WTC11 (cell line): ENCODE data around the gene TAS2R13. TPM values are rescaled to one million over a fixed set of nuclear protein-coding genes. Genes with fewer than 3 reads are reported as not detected.

Experiments
- ATAC-seq: fragments of 200-7000 bp; cut with Tn5 transposase; 2 replicates; pipeline ENCODE4 v1.10.0; 2021; ENCODE audit warnings: mild to moderate bottlenecking, moderate library complexity
- CTCF ChIA-PET: fragments of 300-600 bp; sonication (Branson Sonifier 250); formaldehyde crosslinking; loops from one replicate; lab custom pipeline; 2021; ENCODE audit warnings: antibody characterized with exemption; lab: Charles Lee
- POLR2A ChIA-PET: fragments of 350-600 bp; sonication (Branson Sonifier 250); formaldehyde crosslinking; loops from one replicate; lab custom pipeline; 2021; ENCODE audit warnings: antibody characterized with exemption; lab: Charles Lee
- DNase-seq: peaks from one replicate; pipeline ENCODE4 v3.0.0; 2021; ENCODE audit warnings: low spot score
- H3K27ac Mint-ChIP-seq: 2 replicates; pipeline ENCODE4 v1.8.0; 2021; ENCODE audit warnings: mixed read lengths
- H3K27me3 Mint-ChIP-seq: 2 replicates; pipeline ENCODE4 v1.8.0; 2021; ENCODE audit warnings: low read depth, mild to moderate bottlenecking, moderate library complexity, mixed read lengths
- H3K36me3 Mint-ChIP-seq: 2 replicates; pipeline ENCODE4 v1.8.0; 2021; ENCODE audit warnings: mixed read lengths
- H3K4me1 Mint-ChIP-seq: 2 replicates; pipeline ENCODE4 v1.8.0; 2022; ENCODE audit warnings: mixed read lengths
- H3K4me3 Mint-ChIP-seq: 2 replicates; pipeline ENCODE4 v1.8.0; 2021; ENCODE audit warnings: mild to moderate bottlenecking, moderate library complexity, mixed read lengths
- H3K9me3 Mint-ChIP-seq: 2 replicates; pipeline ENCODE4 v1.8.0; 2021; ENCODE audit warnings: mixed read lengths
- AR ChIP-seq: fragments of 250-450 bp; sonication (Bioruptor Pico); IDR thresholded peaks from 2 replicates; pipeline ENCODE4 v1.9.0; 2021; ENCODE audit warnings: mild to moderate bottlenecking
- ERG ChIP-seq: fragments of 250-450 bp; sonication (Bioruptor Pico); IDR thresholded peaks from 2 replicates; pipeline ENCODE4 v1.8.0; 2021; ENCODE audit warnings: mild to moderate bottlenecking
- ESRRA ChIP-seq: sonication (generic); formaldehyde crosslinking; IDR thresholded peaks from 2 replicates; pipeline ENCODE4 v1.8.1; 2022; ENCODE audit warnings: mild to moderate bottlenecking, missing genetic modification reagents, borderline replicate concordance
- FOXP1 ChIP-seq: sonication (generic); formaldehyde crosslinking; IDR thresholded peaks from 2 replicates; pipeline ENCODE4 v1.8.0; 2022; ENCODE audit warnings: missing genetic modification reagents, mild to moderate bottlenecking, moderate library complexity, borderline replicate concordance
- GTF2I ChIP-seq: fragments of 250-450 bp; sonication (Bioruptor Pico); conservative IDR thresholded peaks from 2 replicates; pipeline ENCODE4 v1.4.0; 2021; ENCODE audit warnings: mild to moderate bottlenecking
- HMGXB4 ChIP-seq: sonication (generic); formaldehyde crosslinking; IDR thresholded peaks from 2 replicates; pipeline ENCODE4 v1.8.1; 2023; ENCODE audit warnings: mild to moderate bottlenecking, moderate library complexity, missing genetic modification reagents
- MYBL2 ChIP-seq: sonication (generic); formaldehyde crosslinking; IDR thresholded peaks from 2 replicates; pipeline ENCODE4 v1.8.1; 2023; ENCODE audit warnings: mild to moderate bottlenecking, moderate library complexity, missing genetic modification reagents
- NFYB ChIP-seq: sonication (generic); formaldehyde crosslinking; conservative IDR thresholded peaks from 2 replicates; pipeline ENCODE4 v1.8.0; 2022; ENCODE audit warnings: low read depth, missing genetic modification reagents
- OVOL2 ChIP-seq: fragments of 250-450 bp; sonication (Bioruptor Pico); IDR thresholded peaks from 2 replicates; pipeline ENCODE4 v1.9.0; 2021; ENCODE audit warnings: mild to moderate bottlenecking, borderline replicate concordance
- RELA ChIP-seq: sonication (generic); formaldehyde crosslinking; IDR thresholded peaks from 2 replicates; pipeline ENCODE4 v1.8.1; 2022; ENCODE audit warnings: missing genetic modification reagents, mild to moderate bottlenecking, borderline replicate concordance
- SMAD3 ChIP-seq: sonication (generic); formaldehyde crosslinking; IDR thresholded peaks from 2 replicates; pipeline ENCODE4 v1.8.0; 2022; ENCODE audit warnings: missing genetic modification reagents, mild to moderate bottlenecking, borderline replicate concordance
- TCF7 ChIP-seq: sonication (generic); formaldehyde crosslinking; IDR thresholded peaks from 2 replicates; pipeline ENCODE4 v1.8.0; 2022; ENCODE audit warnings: mild to moderate bottlenecking, low read depth, missing genetic modification reagents, moderate library complexity
- TEAD1 ChIP-seq: sonication (generic); formaldehyde crosslinking; IDR thresholded peaks from 2 replicates; pipeline ENCODE4 v1.8.0; 2022; ENCODE audit warnings: mild to moderate bottlenecking, missing genetic modification reagents
- TEAD4 ChIP-seq: sonication (generic); formaldehyde crosslinking; IDR thresholded peaks from 2 replicates; pipeline ENCODE4 v1.8.0; 2022; ENCODE audit warnings: mild to moderate bottlenecking, missing genetic modification reagents
- ZBTB43 ChIP-seq: sonication (generic); formaldehyde crosslinking; IDR thresholded peaks from 2 replicates; pipeline ENCODE4 v1.8.1; 2023; ENCODE audit warnings: mild to moderate bottlenecking, missing genetic modification reagents
- ZMAT4 ChIP-seq: fragments of 250-450 bp; sonication (Bioruptor Pico); IDR thresholded peaks from 2 replicates; pipeline ENCODE4 v1.9.0; 2021; ENCODE audit warnings: mild to moderate bottlenecking
- ZNF121 ChIP-seq: sonication (generic); formaldehyde crosslinking; IDR thresholded peaks from 2 replicates; pipeline ENCODE4 v1.8.0; 2023; ENCODE audit warnings: missing genetic modification reagents
- ZNF263 ChIP-seq: sonication (generic); formaldehyde crosslinking; IDR thresholded peaks from 2 replicates; pipeline ENCODE4 v1.8.1; 2022; ENCODE audit warnings: low read depth, mild to moderate bottlenecking, moderate library complexity, missing genetic modification reagents
- ZNF396 ChIP-seq: fragments of 250-450 bp; sonication (Bioruptor Pico); IDR thresholded peaks from 2 replicates; pipeline ENCODE4 v1.8.0; 2021; ENCODE audit warnings: mild to moderate bottlenecking, moderate library complexity, borderline replicate concordance
- ZNF425 ChIP-seq: fragments of 250-450 bp; sonication (Bioruptor Pico); conservative IDR thresholded peaks from 2 replicates; pipeline ENCODE4 v1.9.0; 2021; ENCODE audit warnings: mild to moderate bottlenecking
- ZNF671 ChIP-seq: fragments of 250-450 bp; sonication (Bioruptor Pico); IDR thresholded peaks from 2 replicates; pipeline ENCODE4 v1.8.0; 2021; ENCODE audit warnings: mild to moderate bottlenecking
- ZSCAN18 ChIP-seq: fragments of 250-450 bp; sonication (Bioruptor Pico); IDR thresholded peaks from 2 replicates; pipeline ENCODE4 v2.1.2; 2022; ENCODE audit warnings: mild to moderate bottlenecking, moderate library complexity
- total RNA-seq: library from RNA; stranded (reverse); gene quantifications from 3 replicates; pipeline ENCODE4 v1.2.3, GENCODE V29; 2021

TAS2R13 gene
- total RNA-seq, 1 experiment from 2014 or later, result 0.37 TPM

GRCh38 chr12:10940389-10940788 is 31.0 kb upstream of the TAS2R13 start (continued):
- no peak for TF ChIP-seq OVOL2 (CRISPR knock-in tag)
- TF ChIP-seq RELA, result no peak
- TF ChIP-seq ZNF671 (CRISPR knock-in tag), result no peak
- TF ChIP-seq MYBL2 (CRISPR knock-in tag), result no peak
- TF ChIP-seq, all 79 proteins: peak for 0

GRCh38 chr12:10939163-10939562 is 29.8 kb upstream of the TAS2R13 start, which contains the start of gene TAS2R14:
Gene TAS2R14, minus strand, starts transcription at chr12:10939263. Its CDS starts 56 bp downstream, at chr12:10939207.
- peaks cover 10% of the 10 kb centered on the region for H3K36me3 Mint-ChIP-seq
- CTCF ChIA-PET, result interaction anchor here (0.7 kb wide), 1 partner anchor 1189 kb away, joined by 3 read pairs; no protein-coding TSS in a partner anchor
- DNase-seq (no peak), ATAC-seq (no peak)
- H3K27ac Mint-ChIP-seq, result no peak within 1 kb of the TSS
- H3K27me3 Mint-ChIP-seq, result no peaks in the 10 kb centered on the region
- H3K4me3 Mint-ChIP-seq, result no peak within 1 kb of the TSS
- POLR2A ChIA-PET, result no interaction called here
- no peak for TF ChIP-seq TEAD4
- no peak for TF ChIP-seq ERG (CRISPR knock-in tag)
- TF ChIP-seq ZMAT4 (CRISPR knock-in tag), result no peak
- no peak for TF ChIP-seq GTF2I (CRISPR knock-in tag)
- TF ChIP-seq ZBTB43, result no peak
- no peak for TF ChIP-seq MYBL2 (CRISPR knock-in tag)
- TF ChIP-seq FOXP1, result no peak
- no peak for TF ChIP-seq AR (CRISPR knock-in tag)
- no peak for TF ChIP-seq ESRRA
- no peak for TF ChIP-seq ZNF263 (CRISPR knock-in tag)
- TF ChIP-seq SMAD3, result no peak
- peaks cover 24% of the 10 kb centered on the region for H3K4me1 Mint-ChIP-seq
- peaks cover 14% of the 10 kb centered on the region for H3K9me3 Mint-ChIP-seq

- POLR2A ChIA-PET, result no interaction called here
- ATAC-seq, result no peak
- Mint-ChIP-seq H3K27me3 (no peaks in the 10 kb centered on the region), H3K27ac (no peak overlapping the region), H3K36me3 (no peaks in the 10 kb centered on the region), H3K9me3 (peaks cover under 1% of the 10 kb centered on the region; the same call in 1 of the 2 replicates), H3K4me1 (peaks cover 5% of the 10 kb centered on the region), H3K4me3 (no peak overlapping the region)
- DNase-seq, result no peak
- CTCF ChIA-PET, result interaction anchor here (0.9 kb wide), 1 partner anchor 165 kb away, joined by 3 read pairs; no protein-coding TSS in a partner anchor
- TF ChIP-seq ZNF396 (CRISPR knock-in tag) (no peak), NFYB (CRISPR knock-in tag) (no peak), HMGXB4 (CRISPR knock-in tag) (no peak), ZSCAN18 (no peak), TCF7 (CRISPR knock-in tag) (no peak), TEAD1 (CRISPR knock-in tag) (no peak), ZNF121 (CRISPR knock-in tag) (no peak), ZNF425 (CRISPR knock-in tag) (no peak), ERG (CRISPR knock-in tag) (no peak)
Observed at GRCh38 chr12:10936506-10936905, 27.1 kb upstream of the TAS2R13 start.
